Gastrocnemius medialis (tissue), 4 donors: ENCODE data around the gene JCAD. TPM values are rescaled to one million over a fixed set of nuclear protein-coding genes. Genes with fewer than 3 reads are reported as not detected.
A peak's percentile ranks its signal among the peaks of the same experiment; 100 is the strongest.
"Not testable (repeated sequence)": the region's sequence is repeated elsewhere in the genome, so short reads cannot be mapped to it uniquely, and the experiment has no call there.

Source experiments
- ATAC-seq, 2 donors: fragments of 150-250 bp; one replicate each; pipeline ENCODE4 v1.9.1; 2016
- DNase-seq, 2 donors: peaks; one replicate each; pipeline ENCODE4 v3.0.0-alpha.2; 2019
- H3K27ac ChIP-seq, 4 donors: fragments of 200-600 bp; sonication (generic); 1 replicate in 1 of 4; 2 replicates in 3 of 4; pipeline ENCODE4 v1.5.1; 2016 to 2018; ENCODE audit warnings: mild to moderate bottlenecking in 2 of 4, moderate library complexity in 1 of 4
- H3K27me3 ChIP-seq, 3 donors: fragments of 200-600 bp; sonication (generic) in 2 of 3; 1 replicate in 1 of 3; 2 replicates in 2 of 3; pipeline versions ENCODE4 v1.5.1 to v1.6.0; 2016 to 2019; ENCODE audit warnings: mild to moderate bottlenecking in 1 of 3, moderate library complexity in 1 of 3
- H3K36me3 ChIP-seq, 2 donors: fragments of 200-600 bp; sonication (generic) in 1 of 2; one replicate each; pipeline ENCODE4 v1.5.1; 2017 to 2018
- H3K4me1 ChIP-seq, 2 donors: fragments of 200-600 bp; sonication (generic) in 1 of 2; one replicate each; pipeline ENCODE4 v1.5.1; 2016 to 2017; ENCODE audit warnings: mild to moderate bottlenecking in 2 of 2
- H3K4me3 ChIP-seq, 4 donors: fragments of 200-600 bp; sonication (generic) in 3 of 4; 1 replicate in 1 of 4; 2 replicates in 3 of 4; pipeline ENCODE4 v1.5.1; 2016 to 2019; ENCODE audit warnings: mild to moderate bottlenecking in 2 of 4
- H3K9me3 ChIP-seq, 3 donors: fragments of 200-600 bp; sonication (generic) in 2 of 3; 1 replicate in 1 of 3; 2 replicates in 2 of 3; pipeline ENCODE4 v1.5.1; 2016 to 2019
- POLR2A ChIP-seq, 2 donors: fragments of 450-650 bp; IDR thresholded peaks; one replicate each; pipeline ENCODE4 v1.6.1; 2017; ENCODE audit warnings: antibody characterized with exemption in 2 of 2, mild to moderate bottlenecking in 2 of 2, moderate library complexity in 2 of 2
- in situ Hi-C, 4 donors: fragments of 200-750 bp; cut with MboI; loops; one replicate each; pipeline versions ENCODE4 v1.15.0 to v1.8.0; 2017; ENCODE audit warnings: low sequenced_read_pairs in 4 of 4
- intact Hi-C: fragments of 100-400 bp; cut with DNase I; formaldehyde crosslinking; loops from one replicate; pipeline ENCODE4 v1.15.1; 2023; ENCODE audit warnings: low total_unique reads
- total RNA-seq, 4 donors: library from RNA; depleted of rRNA; stranded (reverse); fragments of >200 nt; gene quantifications; one replicate each; pipeline versions ENCODE4 v1.1.0 to v1.2.3, GENCODE V29; 2016
- TF ChIP-seq, protein P1 (sequence below), 5 experiments: fragments of 450-650 bp in 3 of 5; fragments of 200-600 bp in 2 of 5; sonication (generic) in 2 of 5; IDR thresholded peaks in 4 of 5; conservative IDR thresholded peaks in 1 of 5; 1 replicate in 4 of 5; 2 replicates in 1 of 5; pipeline ENCODE4 v1.5.1; 2016 to 2019; ENCODE audit warnings: antibody characterized with exemption in 5 of 5, mild to moderate bottlenecking in 3 of 5, moderate library complexity in 3 of 5

Gene JCAD
- total RNA-seq, 4 donors from 2014 or later, result 6.0 to 12.1 (median 6.5) TPM

DNA sequence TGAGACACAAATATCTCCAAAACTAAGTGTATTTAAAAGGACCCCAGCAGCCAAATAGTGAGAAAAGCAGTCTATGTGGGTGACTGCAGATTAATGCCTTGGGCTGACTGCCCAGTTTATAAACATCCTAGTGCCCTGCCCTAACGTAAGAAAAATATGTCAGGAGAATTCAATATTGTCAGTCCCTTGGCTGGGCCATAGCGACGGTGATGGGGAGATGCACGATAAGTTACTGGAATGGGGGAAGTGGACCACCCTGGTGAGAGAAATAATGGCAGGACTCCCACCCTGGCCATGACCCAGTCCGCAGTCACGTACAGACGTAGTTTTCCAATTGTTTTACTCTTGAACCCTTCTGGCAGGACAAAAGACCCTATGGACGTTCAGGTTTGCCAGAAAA is 48.0 kb downstream of the JCAD start:
- in situ Hi-C loops (loop anchor here in 1 of 4 donors (25.0 kb wide), 1 partner anchor 226 kb away; no protein-coding TSS in a partner anchor), intact Hi-C loops (no loop called here)
- no peak for DNase-seq
- Histone ChIP-seq H3K27ac (no peak overlapping the region), H3K4me1 (peaks cover 0 to 7% of the 10 kb centered on the region in 2 donors), H3K9me3 (no peaks in the 10 kb centered on the region), H3K4me3 (no peak overlapping the region), H3K36me3 (no peaks in the 10 kb centered on the region), H3K27me3 (no peaks in the 10 kb centered on the region)
- ATAC-seq, result no peak
- no peak for TF ChIP-seq POLR2A (IDR thresholded peaks at IDR 0.05)

DNA sequence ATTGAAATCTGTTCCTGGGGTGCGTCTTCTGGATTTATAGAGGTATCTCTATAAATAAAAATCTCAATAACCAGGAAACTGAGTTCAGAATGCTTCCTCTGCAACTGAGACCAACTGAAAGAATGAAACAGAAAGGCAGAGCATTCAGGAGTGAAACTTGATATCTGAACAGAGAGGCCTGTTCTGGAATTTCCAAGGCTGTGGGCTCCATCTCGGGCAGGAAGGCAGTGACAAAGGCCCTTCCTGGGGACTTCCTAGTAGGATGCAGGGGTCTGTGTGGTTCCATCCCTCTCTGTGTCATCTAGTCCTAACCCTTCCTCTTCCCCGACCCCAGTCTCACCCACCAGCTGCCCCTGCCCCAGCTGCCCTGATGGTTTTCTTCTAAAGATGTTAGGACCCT is 52.0 kb downstream of the JCAD start:
- in situ Hi-C loops (loop anchor here in 1 of 4 donors (25.0 kb wide), 1 partner anchor 230 kb away; no protein-coding TSS in a partner anchor), intact Hi-C loops (loop anchor here (10.0 kb wide), 1 partner anchor 427 kb away; the partner anchor contains the start of gene MAP3K8)
- no peaks in the 10 kb centered on the region for H3K36me3 ChIP-seq
- H3K4me3 ChIP-seq, result no peak overlapping the region
- peaks cover 3% of the 10 kb centered on the region in 2 donors for H3K4me1 ChIP-seq
- no peak for DNase-seq
- no peak for ATAC-seq
- no peaks in the 10 kb centered on the region for H3K27me3 ChIP-seq
- H3K9me3 ChIP-seq, result no peaks in the 10 kb centered on the region
- TF ChIP-seq, protein P1, sequence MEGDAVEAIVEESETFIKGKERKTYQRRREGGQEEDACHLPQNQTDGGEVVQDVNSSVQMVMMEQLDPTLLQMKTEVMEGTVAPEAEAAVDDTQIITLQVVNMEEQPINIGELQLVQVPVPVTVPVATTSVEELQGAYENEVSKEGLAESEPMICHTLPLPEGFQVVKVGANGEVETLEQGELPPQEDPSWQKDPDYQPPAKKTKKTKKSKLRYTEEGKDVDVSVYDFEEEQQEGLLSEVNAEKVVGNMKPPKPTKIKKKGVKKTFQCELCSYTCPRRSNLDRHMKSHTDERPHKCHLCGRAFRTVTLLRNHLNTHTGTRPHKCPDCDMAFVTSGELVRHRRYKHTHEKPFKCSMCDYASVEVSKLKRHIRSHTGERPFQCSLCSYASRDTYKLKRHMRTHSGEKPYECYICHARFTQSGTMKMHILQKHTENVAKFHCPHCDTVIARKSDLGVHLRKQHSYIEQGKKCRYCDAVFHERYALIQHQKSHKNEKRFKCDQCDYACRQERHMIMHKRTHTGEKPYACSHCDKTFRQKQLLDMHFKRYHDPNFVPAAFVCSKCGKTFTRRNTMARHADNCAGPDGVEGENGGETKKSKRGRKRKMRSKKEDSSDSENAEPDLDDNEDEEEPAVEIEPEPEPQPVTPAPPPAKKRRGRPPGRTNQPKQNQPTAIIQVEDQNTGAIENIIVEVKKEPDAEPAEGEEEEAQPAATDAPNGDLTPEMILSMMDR (IDR thresholded peaks at IDR 0.05 in 4 of 5, conservative IDR thresholded peaks at IDR 0.05 in 1 of 5), result no peak
- no peak for TF ChIP-seq POLR2A (IDR thresholded peaks at IDR 0.05)
- H3K27ac ChIP-seq, result no peak overlapping the region

DNA sequence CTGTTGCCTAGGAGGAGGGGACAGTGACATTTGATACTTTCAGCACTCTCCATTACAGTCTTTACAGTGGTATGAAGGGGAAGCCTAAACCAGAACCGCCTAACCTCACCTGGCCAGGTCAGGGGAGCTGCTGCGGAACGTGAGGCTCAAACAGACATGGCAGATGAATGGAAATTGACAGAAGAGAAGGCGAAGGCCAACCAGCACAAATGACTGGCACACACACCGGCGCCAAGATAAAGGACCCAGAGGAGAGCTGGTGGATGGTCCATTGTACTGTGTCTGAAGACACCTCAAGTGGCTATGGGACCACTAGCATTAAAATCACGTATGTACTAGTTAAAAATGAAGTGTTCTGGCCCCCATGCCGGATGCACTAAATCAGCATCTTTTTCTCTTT is 53.0 kb downstream of the JCAD start:
- no peak for TF ChIP-seq POLR2A (IDR thresholded peaks at IDR 0.05)
- TF ChIP-seq, protein P1 (IDR thresholded peaks at IDR 0.05 in 4 of 5, conservative IDR thresholded peaks at IDR 0.05 in 1 of 5), result no peak
- Histone ChIP-seq H3K36me3 (no peaks in the 10 kb centered on the region), H3K4me1 (peaks cover 13% of the 10 kb centered on the region in 2 donors), H3K9me3 (no peaks in the 10 kb centered on the region), H3K4me3 (no peak overlapping the region), H3K27ac (no peak overlapping the region), H3K27me3 (no peaks in the 10 kb centered on the region)
- DNase-seq (no peak), ATAC-seq (no peak)
- intact Hi-C loops (loop anchor here (10.0 kb wide), 1 partner anchor 428 kb away; the partner anchor contains the start of gene MAP3K8), in situ Hi-C loops (loop anchor here in 1 of 4 donors (25.0 kb wide), 1 partner anchor 231 kb away; no protein-coding TSS in a partner anchor)

DNA sequence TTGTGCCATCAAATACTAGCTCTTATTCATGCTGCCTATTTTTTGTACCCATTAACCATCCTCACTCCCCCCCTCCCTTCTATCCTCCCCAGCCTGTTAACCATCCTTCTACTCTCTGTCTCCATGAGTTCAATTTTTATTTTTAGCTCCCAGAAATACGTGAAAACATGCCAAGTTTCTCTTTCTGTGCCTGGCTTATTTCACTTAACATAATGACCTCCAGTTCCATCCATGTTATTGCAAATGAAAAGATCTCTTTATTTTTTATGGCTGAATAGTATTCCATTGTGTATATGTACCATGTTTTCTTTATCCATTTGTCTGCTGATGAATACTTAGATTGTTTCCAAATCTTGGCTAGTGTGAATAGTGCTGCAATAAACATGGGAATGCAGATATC is 54.3 kb downstream of the JCAD start:
- DNase-seq, H3K27ac ChIP-seq, H3K9me3 ChIP-seq, ATAC-seq, H3K36me3 ChIP-seq, H3K4me3 ChIP-seq, H3K27me3 ChIP-seq: not testable (repeated sequence)
- peaks cover 22 to 26% of the 10 kb centered on the region in 2 donors for H3K4me1 ChIP-seq
- intact Hi-C loops, result loop anchor here (10.0 kb wide), 1 partner anchor 430 kb away; the partner anchor contains the start of gene MAP3K8
- in situ Hi-C loops, result loop anchor here in 1 of 4 donors (25.0 kb wide), 1 partner anchor 232 kb away; no protein-coding TSS in a partner anchor

DNA sequence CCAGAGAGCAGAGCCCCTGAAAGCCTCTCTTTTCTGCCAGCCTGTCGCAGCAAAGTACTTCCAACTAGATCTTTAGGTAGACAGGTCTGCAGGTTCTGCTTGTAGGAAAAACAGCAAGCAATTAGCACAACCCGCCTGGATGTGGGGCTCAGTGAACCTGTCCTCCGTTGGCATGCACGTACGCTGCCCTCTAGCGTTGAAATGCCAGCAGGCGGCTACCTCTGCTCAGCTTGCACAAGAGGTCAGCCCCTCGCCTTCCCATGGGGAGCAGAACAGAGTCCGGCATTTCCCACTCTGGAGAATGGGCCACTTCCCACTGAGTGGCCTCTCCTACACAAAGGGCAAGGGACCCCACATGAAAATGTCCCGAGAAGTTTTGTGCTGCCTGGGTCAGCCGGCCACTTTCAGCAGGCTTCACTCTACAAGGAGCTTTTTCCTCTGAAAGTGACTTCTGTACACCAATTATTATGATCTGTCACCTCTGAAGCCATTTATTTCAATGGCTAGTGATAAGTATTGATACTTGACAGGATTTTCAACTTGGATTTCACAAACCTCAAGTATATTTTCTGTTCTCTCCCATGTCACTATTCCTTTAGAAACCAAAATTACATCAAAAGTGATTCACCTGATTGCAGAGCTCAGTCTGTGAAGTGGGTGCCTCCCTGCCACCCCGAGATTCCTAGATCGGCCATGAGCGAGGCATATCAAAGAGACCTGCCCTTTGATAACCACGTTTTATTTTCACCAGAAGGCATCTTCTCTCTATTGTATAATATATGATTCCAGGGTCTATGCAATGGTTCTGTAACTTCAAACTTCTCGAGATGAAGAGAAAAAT is 56.7 kb downstream of the JCAD start:
- in situ Hi-C loops (loop anchor here in 2 of 4 donors (5.0 to 25.0 kb wide), 3 partner anchors 140 to 235 kb away; no protein-coding TSS in a partner anchor), intact Hi-C loops (loop anchor here (5.0 to 10.0 kb wide), 4 partner anchors 80 to 432 kb away; partner anchors contain the start of gene MAP3K8)
- ATAC-seq (peak; percentile 21 to 40), DNase-seq (peak; percentile 72 to 88)
- Histone ChIP-seq H3K4me1 (peaks cover 39% of the 10 kb centered on the region in 2 donors), H3K4me3 (no peak overlapping the region), H3K27me3 (no peaks in the 10 kb centered on the region), H3K9me3 (no peaks in the 10 kb centered on the region), H3K36me3 (no peaks in the 10 kb centered on the region), H3K27ac (peak overlapping the region; percentile 89 to 98 (median 92))
- TF ChIP-seq, protein P1 (IDR thresholded peaks at IDR 0.05 in 4 of 5, conservative IDR thresholded peaks at IDR 0.05 in 1 of 5), result peak; percentile 81 to 85 (median 83)
- TF ChIP-seq POLR2A (IDR thresholded peaks at IDR 0.05), result no peak
